A549 (cell line): Measurements from ENCODE around the gene PLGRKT.
"Not testable (repeated sequence)": the region's sequence is repeated elsewhere in the genome, so short reads cannot be mapped to it uniquely, and the experiment has no call there.

ENCODE experiments used
- JUN ChIP-seq, 2 experiments: fragments of >200 bp; sonication (Bioruptor Twin); formaldehyde crosslinking; IDR thresholded peaks; 2 replicates in 1 of 2; 3 replicates in 1 of 2; pipeline ENCODE4 v1.6.1; 2016 to 2017
- POLR2A ChIP-seq: IDR thresholded peaks from 2 replicates; pipeline ENCODE4 v1.6.1; 2012; ENCODE audit warnings: mild to moderate bottlenecking, low read length
- TF ChIP-seq, protein P1 (sequence below): fragments of >200 bp; sonication (Bioruptor Twin); formaldehyde crosslinking; IDR thresholded peaks from 3 replicates; pipeline ENCODE4 v1.5.1; 2016

DNA sequence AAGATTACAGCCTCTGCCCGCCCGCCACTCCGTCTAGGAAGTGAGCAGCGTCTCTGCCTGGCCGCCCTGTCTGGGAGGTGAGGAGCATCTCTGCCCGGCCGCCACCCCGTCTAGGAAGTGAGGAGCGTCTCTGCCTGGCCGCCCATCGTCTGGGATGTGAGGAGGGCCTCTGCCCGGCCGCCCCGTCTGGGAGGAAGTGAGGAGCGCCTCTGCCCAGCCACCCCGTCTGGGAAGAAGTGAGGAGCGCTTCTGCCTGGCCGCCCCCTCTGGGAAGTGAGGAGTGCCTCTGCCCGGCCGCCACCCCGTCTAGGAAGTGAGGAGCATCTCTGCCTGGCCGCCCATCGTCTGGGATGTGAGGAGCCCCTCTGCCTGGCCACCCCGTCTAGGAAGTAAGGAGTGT lies 4.8 kb downstream of the PLGRKT start:
- TF ChIP-seq, protein P1, sequence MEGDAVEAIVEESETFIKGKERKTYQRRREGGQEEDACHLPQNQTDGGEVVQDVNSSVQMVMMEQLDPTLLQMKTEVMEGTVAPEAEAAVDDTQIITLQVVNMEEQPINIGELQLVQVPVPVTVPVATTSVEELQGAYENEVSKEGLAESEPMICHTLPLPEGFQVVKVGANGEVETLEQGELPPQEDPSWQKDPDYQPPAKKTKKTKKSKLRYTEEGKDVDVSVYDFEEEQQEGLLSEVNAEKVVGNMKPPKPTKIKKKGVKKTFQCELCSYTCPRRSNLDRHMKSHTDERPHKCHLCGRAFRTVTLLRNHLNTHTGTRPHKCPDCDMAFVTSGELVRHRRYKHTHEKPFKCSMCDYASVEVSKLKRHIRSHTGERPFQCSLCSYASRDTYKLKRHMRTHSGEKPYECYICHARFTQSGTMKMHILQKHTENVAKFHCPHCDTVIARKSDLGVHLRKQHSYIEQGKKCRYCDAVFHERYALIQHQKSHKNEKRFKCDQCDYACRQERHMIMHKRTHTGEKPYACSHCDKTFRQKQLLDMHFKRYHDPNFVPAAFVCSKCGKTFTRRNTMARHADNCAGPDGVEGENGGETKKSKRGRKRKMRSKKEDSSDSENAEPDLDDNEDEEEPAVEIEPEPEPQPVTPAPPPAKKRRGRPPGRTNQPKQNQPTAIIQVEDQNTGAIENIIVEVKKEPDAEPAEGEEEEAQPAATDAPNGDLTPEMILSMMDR: not testable (repeated sequence)
- not testable (repeated sequence) for TF ChIP-seq POLR2A; JUN (IDR thresholded peaks at IDR 0.05)
